SK-N-SH (cell line): ENCODE data around the gene SMAD3. TPM values are rescaled to one million over a fixed set of nuclear protein-coding genes. Genes with fewer than 3 reads are reported as not detected.

Source experiments
- CTCF ChIA-PET: fragments of 300-600, 350-600 bp; formaldehyde crosslinking; extraction: SDS; loops from one replicate; lab custom pipeline; 2021; lab: Yijun Ruan, JAX
- POLR2A ChIA-PET: fragments of 350-600 bp; sonication (Branson Sonifier 250); formaldehyde crosslinking; extraction: SDS; loops from one replicate; lab custom pipeline; 2020; ENCODE audit warnings: antibody characterized with exemption, inconsistent platforms; lab: Yijun Ruan, JAX
- DNase-seq: peaks from one replicate; pipeline ENCODE4 v3.0.0; 2012
- H2AFZ ChIP-seq: fragments of 200-600 bp; sonication (generic); 2 replicates; pipeline ENCODE4 v1.8.1; 2016; ENCODE audit warnings: antibody characterized with exemption, mild to moderate bottlenecking, low read depth
- H3F3A ChIP-seq: fragments of 200-600 bp; sonication (generic); replicated peaks from 2 replicates; pipeline ENCODE3; 2016; ENCODE audit warnings: antibody characterized with exemption, mild to moderate bottlenecking; ENCODE audit not compliant: insufficient read depth
- H3K27ac ChIP-seq, 2 experiments: fragments of 200-500 bp in 1 of 2; fragments of 200-600 bp in 1 of 2; sonication (Bioruptor generic) in 1 of 2; sonication (generic), shearing (Covaris generic) in 1 of 2; 2 replicates each; pipeline versions ENCODE4 v1.5.1 to v1.6.1; 2014 to 2016; ENCODE audit warnings: low read depth in 2 of 2, inconsistent platforms in 1 of 2, low read length in 1 of 2, mild to moderate bottlenecking in 1 of 2, mixed read lengths in 1 of 2
- H3K27me3 ChIP-seq: fragments of 200-600 bp; sonication (generic), shearing (Covaris generic); 2 replicates; pipeline ENCODE4 v1.6.1; 2016; ENCODE audit warnings: mixed run types; ENCODE audit not compliant: insufficient read depth
- H3K36me3 ChIP-seq, 2 experiments: fragments of 200-500 bp in 1 of 2; fragments of 200-600 bp in 1 of 2; sonication (Bioruptor generic) in 1 of 2; sonication (generic) in 1 of 2; replicated peaks in 1 of 2; 2 replicates each; pipeline versions ENCODE3 to v1.5.1; 2014 to 2016; ENCODE audit warnings: low read length in 1 of 2, mild to moderate bottlenecking in 1 of 2; ENCODE audit not compliant: insufficient read depth in 2 of 2, control insufficient read depth in 1 of 2
- H3K4me1 ChIP-seq, 2 experiments: fragments of 200-500 bp in 1 of 2; fragments of 200-600 bp in 1 of 2; sonication (Bioruptor generic) in 1 of 2; sonication (generic), shearing (Covaris generic) in 1 of 2; 2 replicates each; pipeline versions ENCODE4 v1.5.1 to v1.6.1; 2014 to 2016; ENCODE audit warnings: low read depth in 1 of 2, low read length in 1 of 2, mixed run types in 1 of 2; ENCODE audit not compliant: insufficient read depth in 2 of 2, control insufficient read depth in 1 of 2
- H3K4me2 ChIP-seq: fragments of 200-600 bp; sonication (generic), shearing (Covaris generic); 2 replicates; pipeline ENCODE4 v1.6.1; 2017; ENCODE audit warnings: mixed run types
- H3K4me3 ChIP-seq, 2 experiments: fragments of 200-500 bp in 1 of 2; fragments of 200-600 bp in 1 of 2; sonication (Bioruptor generic) in 1 of 2; sonication (generic), shearing (Covaris generic) in 1 of 2; 2 replicates each; pipeline versions ENCODE4 v1.5.1 to v1.8.1; 2014 to 2016; ENCODE audit warnings: low read depth in 2 of 2, inconsistent platforms in 1 of 2, low read length in 1 of 2, mild to moderate bottlenecking in 1 of 2, mixed read lengths in 1 of 2, moderate library complexity in 1 of 2
- H3K79me2 ChIP-seq: fragments of 200-600 bp; sonication (generic); 2 replicates; pipeline ENCODE4 v1.8.1; 2017; ENCODE audit warnings: mild to moderate bottlenecking; ENCODE audit not compliant: insufficient read depth
- H3K9ac ChIP-seq: fragments of 200-600 bp; sonication (generic); 2 replicates; pipeline ENCODE4 v1.6.1; 2017; ENCODE audit warnings: mixed run types
- H3K9me2 ChIP-seq: fragments of 200-600 bp; sonication (generic); 2 replicates; pipeline ENCODE4 v1.6.1; 2017; ENCODE audit warnings: mixed run types
- H3K9me3 ChIP-seq: fragments of 200-600 bp; sonication (generic); 2 replicates; pipeline ENCODE4 v1.6.1; 2017; ENCODE audit warnings: mixed run types, mild to moderate bottlenecking, moderate library complexity
- H4K20me1 ChIP-seq: fragments of 200-600 bp; sonication (generic); 2 replicates; pipeline ENCODE4 v1.6.1; 2017; ENCODE audit warnings: mild to moderate bottlenecking, mixed run types; ENCODE audit not compliant: insufficient read depth
- ELF1 ChIP-seq: IDR thresholded peaks from 2 replicates; pipeline ENCODE4 v1.4.0; 2012
- FOSL2 ChIP-seq: IDR thresholded peaks from 2 replicates; pipeline ENCODE4 v1.4.0; 2012; ENCODE audit warnings: low read depth, mild to moderate bottlenecking, moderate library complexity, borderline replicate concordance
- FOXJ3 ChIP-seq: sonication (generic); formaldehyde crosslinking; IDR thresholded peaks from 2 replicates; pipeline ENCODE4 v1.5.1; 2020; ENCODE audit warnings: mild to moderate bottlenecking, missing genetic modification reagents
- FOXM1 ChIP-seq: IDR thresholded peaks from 2 replicates; pipeline ENCODE4 v1.4.0; 2012; ENCODE audit warnings: low read depth, mild to moderate bottlenecking
- GABPA ChIP-seq: IDR thresholded peaks from 2 replicates; pipeline ENCODE4 v1.4.0; 2012; ENCODE audit warnings: low read depth, mild to moderate bottlenecking
- GATA2 ChIP-seq: sonication (generic); formaldehyde crosslinking; IDR thresholded peaks from 2 replicates; pipeline ENCODE4 v1.5.0; 2020; ENCODE audit warnings: mild to moderate bottlenecking, missing genetic modification reagents
- NFIC ChIP-seq: IDR thresholded peaks from 2 replicates; pipeline ENCODE4 v1.4.0; 2012; ENCODE audit warnings: borderline replicate concordance
- NRF1 ChIP-seq: IDR thresholded peaks from 2 replicates; pipeline ENCODE4 v1.6.1; 2012; ENCODE audit warnings: low read depth, mild to moderate bottlenecking, low read length
- POLR2AphosphoS5 ChIP-seq: IDR thresholded peaks from 2 replicates; pipeline ENCODE4 v1.6.1; 2012; ENCODE audit warnings: low read depth, low read length
- RAD21 ChIP-seq: IDR thresholded peaks from 2 replicates; pipeline ENCODE4 v1.6.1; 2012; ENCODE audit warnings: mild to moderate bottlenecking, low read length
- RCOR1 ChIP-seq: fragments of 150-350 bp; IDR thresholded peaks from 2 replicates; pipeline ENCODE4 v1.6.1; 2017; ENCODE audit warnings: antibody characterized with exemption, low read length
- RFX5 ChIP-seq: IDR thresholded peaks from 2 replicates; pipeline ENCODE4 v1.6.1; 2012; ENCODE audit warnings: mild to moderate bottlenecking, improper control_type of control experiment, low read length
- RXRA ChIP-seq: IDR thresholded peaks from 2 replicates; pipeline ENCODE4 v1.4.0; 2012; ENCODE audit warnings: low read depth, mild to moderate bottlenecking, borderline replicate concordance
- SMC3 ChIP-seq: IDR thresholded peaks from 2 replicates; pipeline ENCODE4 v1.6.1; 2012; ENCODE audit warnings: low read depth, low read length, improper control_type of control experiment
- TCF12 ChIP-seq: IDR thresholded peaks from 2 replicates; pipeline ENCODE4 v1.4.0; 2012
- TEAD4 ChIP-seq: IDR thresholded peaks from 2 replicates; pipeline ENCODE4 v1.4.0; 2012; ENCODE audit warnings: mild to moderate bottlenecking, borderline replicate concordance; ENCODE audit not compliant: insufficient read depth
- WGBS: methylation state at CpG from one replicate; pipeline ENCODE4 v1.1.6; 2017; ENCODE audit warnings: low lambda C conversion rate; 5-methylcytosine and 5-hydroxymethylcytosine counted together
- polyA plus RNA-seq, 3 experiments: library from polyadenylated mRNA; depleted of rRNA; stranded (reverse); fragments of >200 nt; gene quantifications; 2 replicates each; pipeline ENCODE4 v1.2.3, GENCODE V29; 2012
- TF ChIP-seq, protein P1 (sequence below): fragments of 150-350 bp; IDR thresholded peaks from 2 replicates; pipeline ENCODE4 v1.6.1; 2016; ENCODE audit warnings: mild to moderate bottlenecking, low read depth, low read length
- TF ChIP-seq, protein P2 (sequence below): IDR thresholded peaks from 2 replicates; pipeline ENCODE4 v1.4.0; 2012; ENCODE audit warnings: low read depth, borderline replicate concordance
- TF ChIP-seq, protein P3 (sequence below): fragments of 200-600 bp; sonication (generic); IDR thresholded peaks from 2 replicates; pipeline ENCODE4 v1.6.1; 2017; ENCODE audit warnings: antibody characterized with exemption, mild to moderate bottlenecking, moderate library complexity
- TF ChIP-seq, protein P4 (sequence below): fragments of 150-350 bp; IDR thresholded peaks from 2 replicates; pipeline ENCODE4 v1.6.1; 2017; ENCODE audit warnings: antibody characterized with exemption, low read length, low read depth, borderline replicate concordance

The SMAD3 gene
- polyA plus RNA-seq, 1 of the 3 experiments (the other 2 are of a cell fraction): 19.5 TPM

DNA sequence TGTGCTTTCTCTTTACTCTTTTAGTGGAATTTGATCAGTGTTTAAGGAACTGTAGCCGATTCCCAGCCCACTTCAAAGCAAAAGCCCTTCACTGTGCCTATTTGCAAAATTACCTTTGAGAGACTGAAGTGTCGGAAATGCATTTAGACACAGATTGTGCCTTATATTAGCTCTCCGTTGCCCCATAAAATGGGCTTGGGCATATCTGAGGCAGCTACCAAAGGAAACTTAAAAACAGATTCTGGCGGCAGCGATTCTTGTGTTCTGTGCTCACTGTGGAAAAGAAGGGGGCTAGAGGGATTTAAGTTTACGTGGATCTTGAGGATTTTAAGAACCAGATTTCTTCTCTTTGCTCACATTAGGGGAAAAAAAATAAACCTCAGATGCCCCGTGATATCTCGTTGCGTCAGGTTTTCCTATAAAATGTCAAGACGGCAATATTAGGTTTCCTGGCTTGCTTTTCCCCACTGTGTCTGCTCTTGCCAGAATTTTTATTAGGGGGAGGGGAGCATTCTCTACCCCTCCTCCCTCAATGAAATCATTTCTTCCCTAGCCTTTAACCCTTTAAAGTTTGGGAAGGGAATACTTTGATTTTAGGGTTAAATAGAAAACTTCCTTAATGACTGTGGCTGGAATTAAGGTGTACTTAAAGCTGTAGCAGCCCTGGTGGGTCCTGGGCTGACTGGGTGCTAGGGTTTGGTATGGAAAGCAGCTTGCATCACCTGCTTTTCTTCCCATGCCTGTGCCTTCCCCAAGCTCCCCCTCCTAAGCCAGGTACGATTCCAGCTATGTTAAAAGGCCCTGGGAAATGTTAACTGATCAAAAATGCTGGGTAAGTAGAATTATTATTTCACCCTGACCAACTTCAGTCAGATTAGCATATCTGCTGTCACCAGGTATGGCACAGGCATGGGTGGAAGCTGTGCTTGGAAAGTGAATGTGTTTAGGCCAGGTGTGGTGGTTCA, 73.8 kb downstream of the SMAD3 start:
- ChIA-PET POLR2A (no interaction called here), CTCF (interaction anchor here (1.1 to 1.2 kb wide), 2 partner anchors 185 to 193 kb away, joined by 3 to 5 read pairs; no protein-coding TSS in a partner anchor)
- no peak for DNase-seq
- TF ChIP-seq, protein P1, sequence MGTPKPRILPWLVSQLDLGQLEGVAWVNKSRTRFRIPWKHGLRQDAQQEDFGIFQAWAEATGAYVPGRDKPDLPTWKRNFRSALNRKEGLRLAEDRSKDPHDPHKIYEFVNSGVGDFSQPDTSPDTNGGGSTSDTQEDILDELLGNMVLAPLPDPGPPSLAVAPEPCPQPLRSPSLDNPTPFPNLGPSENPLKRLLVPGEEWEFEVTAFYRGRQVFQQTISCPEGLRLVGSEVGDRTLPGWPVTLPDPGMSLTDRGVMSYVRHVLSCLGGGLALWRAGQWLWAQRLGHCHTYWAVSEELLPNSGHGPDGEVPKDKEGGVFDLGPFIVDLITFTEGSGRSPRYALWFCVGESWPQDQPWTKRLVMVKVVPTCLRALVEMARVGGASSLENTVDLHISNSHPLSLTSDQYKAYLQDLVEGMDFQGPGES: no peak
- TF ChIP-seq TEAD4 (no peak), FOSL2 (no peak), RCOR1 (no peak), RAD21 (no peak)
- WGBS: 86% methylated on average over 11 of the region's 11 CpGs
- Histone ChIP-seq H4K20me1 (no peaks in the 10 kb centered on the region), H3K27ac (peak overlapping the region in 1 of 2 experiments; percentile 35; a peak in 1 of 4 replicates), H3F3A (peaks cover 21% of the 10 kb centered on the region), H3K4me2 (peak overlapping the region; percentile 43; the same call in 1 of the 2 replicates), H2AFZ (no peak overlapping the region), H3K79me2 (peaks cover 94% of the 10 kb centered on the region), H3K9me2 (no peaks in the 10 kb centered on the region), H3K4me1 (peaks cover 20 to 50% of the 10 kb centered on the region in 2 experiments), H3K9me3 (no peaks in the 10 kb centered on the region), H3K27me3 (no peaks in the 10 kb centered on the region), H3K36me3 (no peaks in the 10 kb centered on the region), H3K4me3 (no peak overlapping the region), H3K9ac (no peak overlapping the region)

DNA sequence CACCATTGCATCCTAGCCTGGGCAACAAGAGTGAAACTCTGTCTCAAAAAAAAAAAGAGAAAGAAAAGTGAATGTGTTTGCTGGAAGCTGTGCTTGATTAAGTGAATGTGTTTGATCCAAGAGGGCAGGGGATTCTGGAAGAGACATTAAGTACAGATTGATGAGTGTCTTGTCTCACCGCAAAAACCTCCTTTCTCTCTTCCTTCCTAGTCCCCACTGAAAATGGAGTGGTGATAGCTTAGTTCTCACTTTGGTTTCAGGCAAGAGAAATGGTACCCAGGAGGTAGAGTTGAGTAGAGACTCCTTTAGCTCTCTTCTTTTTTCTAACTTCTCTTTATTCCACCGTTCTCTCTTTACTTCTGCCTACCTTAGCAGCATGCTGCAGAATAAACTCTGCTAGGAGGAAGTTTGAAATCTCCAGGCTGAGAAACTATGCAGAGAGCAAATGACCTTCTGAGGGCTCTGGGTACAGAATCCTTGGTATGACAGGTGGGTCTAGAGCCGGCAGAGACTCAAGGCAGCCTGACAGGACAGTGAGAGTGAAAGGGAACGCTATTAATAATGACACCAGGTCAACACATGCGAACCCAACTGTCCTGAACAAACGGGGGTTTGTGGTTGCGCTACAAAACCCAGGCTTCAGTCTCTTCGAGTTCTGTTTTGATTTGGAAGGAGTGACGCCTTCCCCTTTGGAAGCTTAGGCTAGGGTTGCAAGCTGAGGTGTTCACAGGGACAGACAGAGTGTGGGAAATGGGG, 74.9 kb downstream of the SMAD3 start:
- Histone ChIP-seq H3K27me3 (no peaks in the 10 kb centered on the region), H3K9me3 (no peaks in the 10 kb centered on the region), H3K9me2 (no peaks in the 10 kb centered on the region), H3K4me1 (peaks cover 26 to 52% of the 10 kb centered on the region in 2 experiments), H3K79me2 (peaks cover 94% of the 10 kb centered on the region), H3K9ac (no peak overlapping the region), H3K36me3 (no peaks in the 10 kb centered on the region), H3K27ac (peak overlapping the region in 1 of 2 experiments; percentile 99; a peak in 1 of 4 replicates), H2AFZ (no peak overlapping the region), H4K20me1 (no peaks in the 10 kb centered on the region), H3F3A (peaks cover 30% of the 10 kb centered on the region), H3K4me3 (no peak overlapping the region), H3K4me2 (no peak overlapping the region)
- WGBS: 96% methylated on average over 9 of the region's 9 CpGs
- CTCF ChIA-PET: interaction anchor here (1.2 kb wide), 1 partner anchor 194 kb away, joined by 5 read pairs; no protein-coding TSS in a partner anchor
- no peak for DNase-seq
- POLR2A ChIA-PET: no interaction called here
- TF ChIP-seq, protein P2, sequence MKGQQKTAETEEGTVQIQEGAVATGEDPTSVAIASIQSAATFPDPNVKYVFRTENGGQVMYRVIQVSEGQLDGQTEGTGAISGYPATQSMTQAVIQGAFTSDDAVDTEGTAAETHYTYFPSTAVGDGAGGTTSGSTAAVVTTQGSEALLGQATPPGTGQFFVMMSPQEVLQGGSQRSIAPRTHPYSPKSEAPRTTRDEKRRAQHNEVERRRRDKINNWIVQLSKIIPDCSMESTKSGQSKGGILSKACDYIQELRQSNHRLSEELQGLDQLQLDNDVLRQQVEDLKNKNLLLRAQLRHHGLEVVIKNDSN: no peak
- TF ChIP-seq TCF12 (no peak), SMC3 (no peak), FOXJ3 (CRISPR knock-in tag) (no peak), ELF1 (no peak), POLR2AphosphoS5 (no peak), GATA2 (no peak), FOXM1 (no peak), RXRA (no peak), GABPA (no peak), NFIC (no peak), NRF1 (no peak), RFX5 (no peak), RCOR1 (no peak)
- TF ChIP-seq, protein P3, sequence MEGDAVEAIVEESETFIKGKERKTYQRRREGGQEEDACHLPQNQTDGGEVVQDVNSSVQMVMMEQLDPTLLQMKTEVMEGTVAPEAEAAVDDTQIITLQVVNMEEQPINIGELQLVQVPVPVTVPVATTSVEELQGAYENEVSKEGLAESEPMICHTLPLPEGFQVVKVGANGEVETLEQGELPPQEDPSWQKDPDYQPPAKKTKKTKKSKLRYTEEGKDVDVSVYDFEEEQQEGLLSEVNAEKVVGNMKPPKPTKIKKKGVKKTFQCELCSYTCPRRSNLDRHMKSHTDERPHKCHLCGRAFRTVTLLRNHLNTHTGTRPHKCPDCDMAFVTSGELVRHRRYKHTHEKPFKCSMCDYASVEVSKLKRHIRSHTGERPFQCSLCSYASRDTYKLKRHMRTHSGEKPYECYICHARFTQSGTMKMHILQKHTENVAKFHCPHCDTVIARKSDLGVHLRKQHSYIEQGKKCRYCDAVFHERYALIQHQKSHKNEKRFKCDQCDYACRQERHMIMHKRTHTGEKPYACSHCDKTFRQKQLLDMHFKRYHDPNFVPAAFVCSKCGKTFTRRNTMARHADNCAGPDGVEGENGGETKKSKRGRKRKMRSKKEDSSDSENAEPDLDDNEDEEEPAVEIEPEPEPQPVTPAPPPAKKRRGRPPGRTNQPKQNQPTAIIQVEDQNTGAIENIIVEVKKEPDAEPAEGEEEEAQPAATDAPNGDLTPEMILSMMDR: no peak
- TF ChIP-seq, protein P4, sequence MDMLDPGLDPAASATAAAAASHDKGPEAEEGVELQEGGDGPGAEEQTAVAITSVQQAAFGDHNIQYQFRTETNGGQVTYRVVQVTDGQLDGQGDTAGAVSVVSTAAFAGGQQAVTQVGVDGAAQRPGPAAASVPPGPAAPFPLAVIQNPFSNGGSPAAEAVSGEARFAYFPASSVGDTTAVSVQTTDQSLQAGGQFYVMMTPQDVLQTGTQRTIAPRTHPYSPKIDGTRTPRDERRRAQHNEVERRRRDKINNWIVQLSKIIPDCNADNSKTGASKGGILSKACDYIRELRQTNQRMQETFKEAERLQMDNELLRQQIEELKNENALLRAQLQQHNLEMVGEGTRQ: no peak
- TF ChIP-seq, protein P1: no peak
